HL-60 (cell line): Measurements from ENCODE around the gene SEMA4A.
"Not testable (repeated sequence)": the region's sequence is repeated elsewhere in the genome, so short reads cannot be mapped to it uniquely, and the experiment has no call there.

Experiments used
- GABPA ChIP-seq: IDR thresholded peaks from 2 replicates; pipeline ENCODE4 v1.6.1; 2012; ENCODE audit warnings: low read depth
- POLR2AphosphoS5 ChIP-seq: IDR thresholded peaks from 2 replicates; pipeline ENCODE4 v1.6.1; 2012; ENCODE audit warnings: low read depth
- TF ChIP-seq, protein P1 (sequence below): IDR thresholded peaks from one replicate; pipeline ENCODE4 v1.5.1; 2011; ENCODE audit warnings: low read length, control low read depth, inconsistent platforms; ENCODE audit not compliant: insufficient read depth

DNA sequence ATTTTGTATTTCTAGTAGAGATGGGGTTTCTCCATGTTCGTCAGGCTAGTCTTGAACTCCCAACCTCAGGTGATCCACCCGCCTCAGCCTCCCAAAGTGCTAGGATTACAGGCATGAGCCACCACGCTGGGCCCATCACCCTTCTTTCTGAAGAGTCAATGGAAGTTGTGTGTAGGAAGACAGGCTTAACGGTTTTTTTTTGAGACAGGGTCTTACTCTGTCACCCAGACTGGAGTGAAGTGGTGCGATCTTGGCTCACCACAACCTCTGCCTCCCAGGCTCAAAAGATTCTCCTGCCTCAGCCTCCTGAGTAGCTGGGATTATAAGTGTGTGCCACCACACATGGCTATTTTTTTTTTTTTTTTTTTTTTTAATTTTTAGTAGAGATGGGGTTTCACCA is 36.7 kb upstream of the SEMA4A start:
- TF ChIP-seq, protein P1, sequence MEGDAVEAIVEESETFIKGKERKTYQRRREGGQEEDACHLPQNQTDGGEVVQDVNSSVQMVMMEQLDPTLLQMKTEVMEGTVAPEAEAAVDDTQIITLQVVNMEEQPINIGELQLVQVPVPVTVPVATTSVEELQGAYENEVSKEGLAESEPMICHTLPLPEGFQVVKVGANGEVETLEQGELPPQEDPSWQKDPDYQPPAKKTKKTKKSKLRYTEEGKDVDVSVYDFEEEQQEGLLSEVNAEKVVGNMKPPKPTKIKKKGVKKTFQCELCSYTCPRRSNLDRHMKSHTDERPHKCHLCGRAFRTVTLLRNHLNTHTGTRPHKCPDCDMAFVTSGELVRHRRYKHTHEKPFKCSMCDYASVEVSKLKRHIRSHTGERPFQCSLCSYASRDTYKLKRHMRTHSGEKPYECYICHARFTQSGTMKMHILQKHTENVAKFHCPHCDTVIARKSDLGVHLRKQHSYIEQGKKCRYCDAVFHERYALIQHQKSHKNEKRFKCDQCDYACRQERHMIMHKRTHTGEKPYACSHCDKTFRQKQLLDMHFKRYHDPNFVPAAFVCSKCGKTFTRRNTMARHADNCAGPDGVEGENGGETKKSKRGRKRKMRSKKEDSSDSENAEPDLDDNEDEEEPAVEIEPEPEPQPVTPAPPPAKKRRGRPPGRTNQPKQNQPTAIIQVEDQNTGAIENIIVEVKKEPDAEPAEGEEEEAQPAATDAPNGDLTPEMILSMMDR, result not testable (repeated sequence)
- TF ChIP-seq GABPA, POLR2AphosphoS5: not testable (repeated sequence)
